ENCODE measurements around the gene CEP83. TPM values are rescaled to one million over a fixed set of nuclear protein-coding genes. Genes with fewer than 3 reads are reported as not detected.
"Not testable (repeated sequence)": the region's sequence is repeated elsewhere in the genome, so short reads cannot be mapped to it uniquely, and the experiment has no call there.

Gene CEP83
- total RNA-seq, 2 experiments from 2014 or later, result 12.8 to 15.0 TPM

DNA sequence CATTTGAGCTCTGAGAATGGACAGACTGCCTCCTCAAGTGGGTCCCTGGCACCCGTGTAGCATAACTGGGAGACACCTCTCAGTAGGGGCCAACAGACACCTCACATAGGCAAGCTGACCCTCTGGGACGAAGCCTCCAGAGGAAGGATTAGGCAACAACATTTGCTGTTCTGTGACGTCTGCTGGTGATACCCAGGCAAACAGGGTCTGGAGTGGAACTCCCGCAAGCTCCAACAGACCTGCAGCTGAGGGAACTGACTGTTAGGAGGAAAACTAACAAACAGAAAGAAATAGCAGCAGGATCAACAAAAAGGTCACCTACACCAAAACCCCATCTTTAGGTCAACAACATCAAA lies 69.6 kb downstream of the CEP83 start:
- CTCF ChIA-PET, result no interaction called here
- Mint-ChIP-seq H3K36me3 (ENCODE audit: low read depth) (peaks cover 61% of the 10 kb centered on the region), H3K9me3 (peaks cover 32% of the 10 kb centered on the region), H3K27me3 (no peaks in the 10 kb centered on the region), H3K27ac (no peak overlapping the region), H3K4me1 (no peaks in the 10 kb centered on the region), H3K4me3 (no peak overlapping the region)
- DNase-seq, result no peak
- POLR2A ChIA-PET, result no interaction called here

DNA sequence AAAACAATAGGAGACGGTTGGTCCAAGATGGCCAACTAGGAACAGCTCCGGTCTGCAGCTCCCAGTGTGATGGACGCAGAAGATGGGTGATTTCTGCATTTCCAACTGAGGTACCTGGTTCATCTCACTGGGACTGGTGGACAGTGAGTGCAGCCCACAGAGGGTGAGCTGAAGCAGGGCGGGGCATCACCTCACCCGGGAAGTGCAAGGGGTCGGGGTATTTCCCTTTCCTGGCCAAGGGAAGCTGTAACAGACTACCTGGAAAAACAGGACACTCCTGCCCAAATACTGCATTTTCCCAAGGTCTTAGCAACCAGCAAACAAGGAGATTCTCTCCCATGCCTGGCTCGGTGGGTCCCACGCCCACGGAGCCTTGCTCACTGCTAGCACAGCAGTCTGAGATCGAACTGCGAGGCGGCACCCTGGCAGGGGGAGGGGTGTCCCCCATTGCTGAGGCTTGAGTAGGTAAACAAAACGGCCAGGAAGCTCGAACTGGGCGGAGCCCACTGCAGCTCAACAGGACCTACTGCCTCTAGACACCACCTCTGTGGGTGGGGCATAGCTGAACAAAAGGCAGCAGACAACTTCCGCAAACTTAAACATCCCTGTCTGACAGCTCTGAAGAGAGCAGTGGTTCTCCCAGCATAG lies 70.1 kb downstream of the CEP83 start:
- Mint-ChIP-seq H3K36me3 (ENCODE audit: low read depth) (peaks cover 62% of the 10 kb centered on the region), H3K9me3 (peaks cover 37% of the 10 kb centered on the region)
- POLR2A ChIA-PET, CTCF ChIA-PET, H3K4me3 Mint-ChIP-seq, H3K4me1 Mint-ChIP-seq, H3K27me3 Mint-ChIP-seq, H3K27ac Mint-ChIP-seq, DNase-seq: not testable (repeated sequence)

DNA sequence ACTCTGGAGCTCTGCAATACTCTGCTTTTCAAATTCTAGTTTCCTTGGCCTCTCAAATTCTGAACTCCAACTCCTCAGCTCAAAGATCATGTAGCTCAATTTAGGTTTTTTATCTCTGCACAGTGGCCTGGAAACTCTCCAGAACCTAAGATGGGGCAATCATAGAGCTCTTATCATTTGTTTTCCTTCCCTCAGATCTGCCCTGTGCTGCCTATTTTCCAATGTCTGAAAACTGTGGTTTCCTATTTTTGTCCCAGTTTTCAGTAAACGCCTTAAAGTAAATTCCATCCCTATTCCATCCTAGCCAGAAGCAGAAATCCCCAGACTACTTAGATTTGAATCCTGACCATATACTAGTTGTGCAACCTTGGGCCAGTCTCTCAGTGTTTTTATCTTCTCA lies 73.2 kb downstream of the CEP83 start:
- POLR2A ChIA-PET, result no interaction called here
- CTCF ChIA-PET, result no interaction called here
- DNase-seq, result no peak
- Mint-ChIP-seq H3K27me3 (no peaks in the 10 kb centered on the region), H3K4me3 (no peak overlapping the region), H3K36me3 (ENCODE audit: low read depth) (peaks cover 68% of the 10 kb centered on the region), H3K4me1 (peaks cover 2% of the 10 kb centered on the region), H3K27ac (no peak overlapping the region), H3K9me3 (peaks cover 37% of the 10 kb centered on the region)

DNA sequence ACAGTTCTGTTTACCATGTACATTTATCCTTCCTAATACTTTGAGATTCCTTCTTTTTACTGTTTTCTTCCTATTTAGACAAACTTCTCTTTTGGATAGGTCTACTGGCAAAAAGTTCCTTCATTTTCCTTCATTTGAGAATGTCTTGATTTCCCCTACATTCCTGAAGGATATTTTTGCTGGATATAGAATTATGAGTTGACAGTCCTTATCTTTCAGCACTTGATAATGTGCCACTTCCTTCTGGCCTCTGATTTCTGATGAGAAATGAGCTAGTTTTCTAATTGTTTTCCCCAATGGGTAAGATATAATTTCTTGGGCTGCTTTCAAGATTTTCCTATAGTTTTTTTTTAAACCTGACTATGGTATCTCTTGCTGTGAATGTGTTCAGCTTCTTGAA lies 75.6 kb downstream of the CEP83 start:
- peaks cover 29% of the 10 kb centered on the region for H3K9me3 Mint-ChIP-seq
- no peak overlapping the region for H3K4me3 Mint-ChIP-seq
- CTCF ChIA-PET, result interaction anchor here (1.2 kb wide), 1 partner anchor 50 kb away, joined by 3 read pairs; no protein-coding TSS in a partner anchor
- no peaks in the 10 kb centered on the region for H3K27me3 Mint-ChIP-seq
- H3K36me3 Mint-ChIP-seq (ENCODE audit: low read depth), result peaks cover 62% of the 10 kb centered on the region
- DNase-seq, result no peak
- POLR2A ChIA-PET, result no interaction called here
- peaks cover 22% of the 10 kb centered on the region for H3K4me1 Mint-ChIP-seq
- no peak overlapping the region for H3K27ac Mint-ChIP-seq

DNA sequence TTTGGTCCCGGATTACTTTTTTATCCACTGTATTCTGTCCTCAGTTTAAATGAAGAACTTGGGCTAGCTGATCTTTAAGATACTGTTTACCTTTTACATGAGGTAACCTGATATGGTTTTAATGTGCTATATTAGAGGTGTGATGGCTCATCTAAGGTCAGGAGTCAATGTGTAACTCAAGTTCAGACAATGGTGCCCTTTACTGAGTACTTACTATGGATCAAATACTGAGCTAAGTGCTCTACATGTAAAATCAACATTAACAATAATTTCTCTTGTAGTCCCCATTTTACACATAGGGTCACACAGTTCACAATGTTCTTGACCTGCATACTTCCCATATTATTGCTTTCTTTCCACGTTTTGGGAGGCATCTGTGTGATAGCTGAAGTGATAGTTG lies 79.2 kb downstream of the CEP83 start:
- no peak overlapping the region for H3K4me3 Mint-ChIP-seq
- DNase-seq, result no peak
- H3K9me3 Mint-ChIP-seq, result peaks cover 16% of the 10 kb centered on the region
- ChIA-PET POLR2A (interaction anchor here (1.2 kb wide), 1 partner anchor 232 kb away, joined by 3 read pairs; no protein-coding TSS in a partner anchor), CTCF (no interaction called here)
- no peaks in the 10 kb centered on the region for H3K27me3 Mint-ChIP-seq
- peaks cover 58% of the 10 kb centered on the region for H3K36me3 Mint-ChIP-seq (ENCODE audit: low read depth)
- H3K4me1 Mint-ChIP-seq, result peaks cover 22% of the 10 kb centered on the region
- no peak overlapping the region for H3K27ac Mint-ChIP-seq

DNA sequence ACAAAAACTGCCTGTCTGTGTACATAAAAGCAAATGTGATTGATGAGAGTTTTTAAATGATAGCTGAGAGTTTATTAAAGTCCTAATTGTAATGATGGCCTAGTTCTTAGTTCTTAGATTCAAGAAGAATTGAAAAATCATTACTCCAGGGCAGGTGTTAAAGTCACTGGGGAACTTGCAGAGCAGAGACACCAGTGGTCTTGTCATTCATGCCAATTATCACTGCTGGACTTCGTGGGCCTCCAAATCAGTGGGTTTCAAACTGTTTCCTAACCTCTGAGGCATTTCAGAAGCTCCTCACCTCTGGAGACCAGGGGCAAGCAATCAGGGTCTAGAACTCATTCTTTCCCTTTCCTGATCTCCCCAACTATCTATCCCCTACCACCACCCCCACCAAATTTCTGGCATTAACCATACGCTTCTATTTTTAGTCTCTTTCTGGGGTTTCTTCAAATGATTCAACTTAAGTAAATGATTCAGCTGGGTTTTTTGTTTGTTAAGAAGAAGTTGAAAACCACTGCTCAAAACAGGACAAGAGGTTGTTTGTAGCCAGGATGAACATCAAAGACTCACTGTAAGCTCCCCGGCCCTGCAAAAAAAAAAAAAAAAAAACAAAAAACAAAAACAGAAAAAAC lies 80.1 kb downstream of the CEP83 start:
- POLR2A ChIA-PET, result interaction anchor here (1.2 kb wide), 1 partner anchor 231 kb away, joined by 3 read pairs; no protein-coding TSS in a partner anchor
- H3K9me3 Mint-ChIP-seq, result peaks cover 6% of the 10 kb centered on the region
- peaks cover 58% of the 10 kb centered on the region for H3K36me3 Mint-ChIP-seq (ENCODE audit: low read depth)
- H3K27ac Mint-ChIP-seq, result peak overlapping the region; percentile 21
- no peak for DNase-seq
- no peak overlapping the region for H3K4me3 Mint-ChIP-seq
- no peaks in the 10 kb centered on the region for H3K27me3 Mint-ChIP-seq
- H3K4me1 Mint-ChIP-seq, result peaks cover 22% of the 10 kb centered on the region
- CTCF ChIA-PET, result interaction anchor here (0.7 kb wide), 3 partner anchors 9 to 345 kb away, joined by 3 to 4 read pairs (median 3); no protein-coding TSS in a partner anchor

DNA sequence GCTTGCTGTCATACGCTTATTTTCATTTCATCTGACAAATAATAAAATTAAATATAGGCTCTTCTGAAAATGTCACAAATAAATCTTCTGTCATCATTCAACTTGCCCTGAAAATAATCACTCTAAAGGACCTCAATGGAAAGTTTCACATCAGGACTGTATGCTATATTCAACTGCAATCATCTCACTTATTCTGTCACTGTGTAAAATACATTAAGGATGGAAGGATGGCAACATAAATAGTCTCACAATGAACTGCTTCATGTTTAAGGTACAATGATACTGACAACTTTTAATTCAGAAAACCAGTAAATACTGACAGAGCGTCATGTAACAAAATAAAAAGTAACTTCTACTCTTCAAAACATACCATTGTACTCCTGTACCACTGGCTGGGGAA lies 82.1 kb downstream of the CEP83 start:
- ChIA-PET POLR2A (no interaction called here), CTCF (no interaction called here)
- H3K27ac Mint-ChIP-seq, result no peak overlapping the region
- H3K36me3 Mint-ChIP-seq (ENCODE audit: low read depth), result peaks cover 56% of the 10 kb centered on the region
- H3K27me3 Mint-ChIP-seq, result no peaks in the 10 kb centered on the region
- no peak for DNase-seq
- H3K4me3 Mint-ChIP-seq, result no peak overlapping the region
- no peaks in the 10 kb centered on the region for H3K9me3 Mint-ChIP-seq
- peaks cover 28% of the 10 kb centered on the region for H3K4me1 Mint-ChIP-seq

DNA sequence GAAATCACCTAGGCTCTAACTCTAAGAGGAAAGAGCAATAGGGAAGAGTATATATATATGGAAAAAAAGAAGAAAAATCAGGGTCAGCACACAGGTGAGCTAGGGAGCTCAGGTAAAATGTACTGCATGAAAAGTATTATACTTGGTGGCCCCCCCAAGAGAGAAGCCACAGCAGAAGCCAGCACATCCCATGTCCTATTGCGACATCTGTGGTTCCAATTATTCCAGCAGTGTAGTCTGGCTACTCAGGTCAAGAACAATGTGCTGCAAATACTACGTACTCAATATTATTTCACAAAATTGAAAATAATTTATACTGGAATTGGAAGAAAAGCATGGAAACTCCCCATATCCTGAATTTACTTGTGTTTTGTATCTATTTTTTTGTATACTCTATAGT lies 85.5 kb downstream of the CEP83 start:
- CTCF ChIA-PET, result interaction anchor here (1.1 kb wide), 1 partner anchor 39 kb away, joined by 4 read pairs; no protein-coding TSS in a partner anchor

DNA sequence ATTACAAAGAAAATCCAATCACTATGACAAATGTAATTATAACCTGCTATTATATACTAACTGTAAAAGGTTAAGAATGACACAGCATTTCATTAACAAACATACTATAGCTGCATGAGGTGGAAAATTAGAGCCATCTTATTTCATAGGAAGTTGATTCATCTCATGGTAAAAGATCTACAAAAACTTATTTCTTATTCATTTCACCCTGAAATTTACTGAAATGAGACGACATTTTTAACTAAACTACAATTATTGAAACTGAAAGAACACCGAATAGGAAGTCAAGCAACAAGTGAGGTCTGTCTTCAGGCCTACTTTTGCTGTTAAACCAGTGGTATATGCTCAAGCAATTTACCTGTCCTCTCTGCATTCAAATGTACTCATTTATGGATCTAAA lies 87.2 kb downstream of the CEP83 start:
- H3K27me3 Mint-ChIP-seq, result no peaks in the 10 kb centered on the region
- POLR2A ChIA-PET, result interaction anchor here (0.9 kb wide), 1 partner anchor 87 kb away, joined by 3 read pairs; no protein-coding TSS in a partner anchor
- CTCF ChIA-PET, result no interaction called here
- no peaks in the 10 kb centered on the region for H3K9me3 Mint-ChIP-seq
- no peak for DNase-seq
- H3K4me3 Mint-ChIP-seq, result peak overlapping the region; percentile 44
- H3K36me3 Mint-ChIP-seq (ENCODE audit: low read depth), result peaks cover 47% of the 10 kb centered on the region
- peak overlapping the region; percentile 73 for H3K27ac Mint-ChIP-seq
- H3K4me1 Mint-ChIP-seq, result peaks cover 15% of the 10 kb centered on the region

More for the DNA sequence above, 85.5 kb downstream of the CEP83 start:
- peaks cover 10% of the 10 kb centered on the region for H3K4me1 Mint-ChIP-seq
- H3K36me3 Mint-ChIP-seq (ENCODE audit: low read depth), result peaks cover 51% of the 10 kb centered on the region
- DNase-seq, result no peak
- no peak overlapping the region for H3K27ac Mint-ChIP-seq
- H3K9me3 Mint-ChIP-seq, result no peaks in the 10 kb centered on the region
- H3K27me3 Mint-ChIP-seq, result no peaks in the 10 kb centered on the region
- POLR2A ChIA-PET, result no interaction called here
- no peak overlapping the region for H3K4me3 Mint-ChIP-seq

DNA sequence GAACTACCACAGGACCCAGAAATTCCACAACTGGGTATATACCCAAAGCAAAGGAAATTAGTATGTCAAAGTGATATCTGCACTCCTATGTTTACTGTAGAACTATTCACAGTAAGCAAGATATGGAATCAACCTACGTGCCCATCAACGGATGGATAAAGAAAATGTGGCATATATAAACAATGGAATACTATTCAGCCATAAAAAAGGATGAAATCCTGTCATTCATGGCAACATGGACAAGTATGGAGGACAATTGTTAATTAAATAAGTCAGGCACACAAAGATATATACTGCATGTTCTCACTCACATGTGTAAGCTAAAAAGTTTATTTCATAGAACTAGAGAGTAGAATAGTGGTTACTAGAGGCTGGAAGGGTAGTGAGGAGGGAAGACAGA lies 97.0 kb downstream of the CEP83 start:
- Mint-ChIP-seq H3K27me3 (no peaks in the 10 kb centered on the region), H3K36me3 (ENCODE audit: low read depth) (peaks cover 71% of the 10 kb centered on the region), H3K9me3 (peaks cover 38% of the 10 kb centered on the region), H3K4me1 (peaks cover 2% of the 10 kb centered on the region), H3K4me3 (no peak overlapping the region), H3K27ac (no peak overlapping the region)
- ChIA-PET CTCF (no interaction called here), POLR2A (no interaction called here)
- DNase-seq, result no peak

DNA sequence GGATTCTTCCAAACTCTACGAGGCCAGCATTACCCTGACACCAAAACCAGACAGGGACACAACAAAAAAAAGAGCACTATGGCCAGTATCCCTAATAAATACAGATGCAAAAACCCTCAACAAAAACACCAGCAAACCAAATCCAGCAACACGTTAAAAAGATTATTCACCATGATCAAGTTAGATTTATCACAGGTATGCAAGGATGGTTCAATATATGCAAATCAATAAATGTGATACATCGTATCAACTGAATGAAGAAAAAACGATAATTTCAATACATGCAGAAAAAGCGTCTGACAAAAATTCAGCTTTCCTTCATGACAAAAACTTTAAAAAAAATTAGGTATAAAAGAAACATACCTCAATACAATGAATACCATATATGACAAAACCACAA lies 99.9 kb downstream of the CEP83 start:
- DNase-seq, result no peak
- H3K27me3 Mint-ChIP-seq, result no peaks in the 10 kb centered on the region
- no peak overlapping the region for H3K4me3 Mint-ChIP-seq
- CTCF ChIA-PET, result no interaction called here
- H3K36me3 Mint-ChIP-seq (ENCODE audit: low read depth), result peaks cover 70% of the 10 kb centered on the region
- H3K4me1 Mint-ChIP-seq, result no peaks in the 10 kb centered on the region
- peaks cover 48% of the 10 kb centered on the region for H3K9me3 Mint-ChIP-seq
- POLR2A ChIA-PET, result no interaction called here
- no peak overlapping the region for H3K27ac Mint-ChIP-seq

DNA sequence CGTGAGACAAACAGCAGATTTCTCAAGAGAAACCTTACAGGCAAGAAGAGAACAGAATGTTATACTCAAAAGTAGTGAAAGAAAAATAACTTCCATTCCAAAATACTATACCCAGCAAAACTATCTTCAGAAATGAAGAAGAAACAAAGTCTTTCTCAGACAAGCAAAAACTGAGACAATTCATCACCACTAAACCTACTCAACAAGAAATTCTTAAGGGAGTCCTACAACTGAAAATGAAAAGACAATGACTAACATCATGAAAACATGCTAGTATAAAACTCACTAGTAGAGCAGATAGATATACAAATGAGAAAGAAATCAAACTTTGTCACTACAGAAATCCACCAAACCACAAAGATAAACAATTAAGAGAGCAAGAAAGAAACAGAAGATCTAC lies 106.5 kb downstream of the CEP83 start:
- POLR2A ChIA-PET, result no interaction called here
- Mint-ChIP-seq H3K4me3 (no peak overlapping the region), H3K27me3 (no peaks in the 10 kb centered on the region), H3K4me1 (no peaks in the 10 kb centered on the region), H3K9me3 (peaks cover 67% of the 10 kb centered on the region), H3K36me3 (ENCODE audit: low read depth) (peaks cover 79% of the 10 kb centered on the region), H3K27ac (no peak overlapping the region)
- CTCF ChIA-PET, result no interaction called here
- DNase-seq, result no peak

DNA sequence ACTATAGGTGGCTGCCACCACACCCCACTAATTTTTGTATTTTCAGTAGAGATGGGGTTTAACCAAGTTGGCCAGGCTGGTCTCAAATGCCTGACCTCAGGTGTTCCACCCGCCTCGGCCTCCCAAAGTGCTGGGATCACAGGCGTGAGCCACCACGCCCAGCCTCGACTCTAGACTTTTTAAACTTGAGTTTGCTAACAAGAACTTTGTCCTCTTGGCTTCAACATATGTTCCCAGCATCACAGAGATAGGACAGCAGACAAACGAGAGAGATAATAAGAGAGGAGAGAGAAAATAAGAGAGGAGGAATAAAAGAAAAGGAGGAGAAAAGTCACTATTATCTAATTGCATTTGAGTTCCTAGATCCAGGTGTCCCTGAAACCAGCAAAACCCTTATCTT lies 119.1 kb downstream of the CEP83 start:
- CTCF ChIA-PET, result no interaction called here
- no peak overlapping the region for H3K4me3 Mint-ChIP-seq
- H3K27ac Mint-ChIP-seq, result no peak overlapping the region
- peaks cover 6% of the 10 kb centered on the region for H3K9me3 Mint-ChIP-seq
- no peaks in the 10 kb centered on the region for H3K27me3 Mint-ChIP-seq
- H3K4me1 Mint-ChIP-seq, result no peaks in the 10 kb centered on the region
- POLR2A ChIA-PET, result no interaction called here
- DNase-seq, result no peak
- H3K36me3 Mint-ChIP-seq (ENCODE audit: low read depth), result peaks cover 26% of the 10 kb centered on the region
